Ishikawa (cell line): ENCODE data around the gene AZU1.

Experiments
- CEBPB ChIP-seq: IDR thresholded peaks from 2 replicates; pipeline ENCODE4 v1.6.1; 2012
- EGR1 ChIP-seq: IDR thresholded peaks from 2 replicates; pipeline ENCODE4 v1.6.1; 2012
- EP300 ChIP-seq: IDR thresholded peaks from 2 replicates; pipeline ENCODE4 v1.6.1; 2012; ENCODE audit warnings: borderline replicate concordance
- TAF1 ChIP-seq: IDR thresholded peaks from 2 replicates; pipeline ENCODE4 v1.6.1; 2012; ENCODE audit warnings: low read depth, mild to moderate bottlenecking
- ZBTB7A ChIP-seq: IDR thresholded peaks from 2 replicates; pipeline ENCODE4 v1.6.1; 2012; ENCODE audit warnings: low read depth
- TF ChIP-seq, protein P1 (sequence below): IDR thresholded peaks from 2 replicates; pipeline ENCODE4 v1.6.1; 2012
- TF ChIP-seq, protein P2 (sequence below): IDR thresholded peaks from 2 replicates; pipeline ENCODE4 v1.6.1; 2012; ENCODE audit warnings: low read depth, mild to moderate bottlenecking

DNA sequence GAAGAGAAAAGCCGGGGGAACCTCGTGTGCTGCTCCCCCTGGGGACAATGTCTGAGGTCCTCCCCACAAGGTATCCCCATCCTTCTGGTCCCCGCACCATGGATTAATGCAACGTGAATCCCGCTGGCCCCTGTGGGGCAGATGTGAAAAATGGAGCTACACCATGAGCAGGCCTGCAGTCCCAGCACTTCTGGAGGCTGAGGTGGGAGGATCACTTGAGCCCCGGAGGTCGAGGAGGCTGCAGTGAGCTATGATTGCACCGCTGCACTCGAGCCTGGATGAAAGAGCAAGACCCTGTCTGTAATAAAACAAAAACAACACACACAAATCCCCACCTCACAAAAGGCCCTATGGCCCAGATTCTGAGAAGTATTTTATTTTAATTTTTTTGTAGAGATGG lies 30.6 kb downstream of the AZU1 start:
- TF ChIP-seq, protein P1, sequence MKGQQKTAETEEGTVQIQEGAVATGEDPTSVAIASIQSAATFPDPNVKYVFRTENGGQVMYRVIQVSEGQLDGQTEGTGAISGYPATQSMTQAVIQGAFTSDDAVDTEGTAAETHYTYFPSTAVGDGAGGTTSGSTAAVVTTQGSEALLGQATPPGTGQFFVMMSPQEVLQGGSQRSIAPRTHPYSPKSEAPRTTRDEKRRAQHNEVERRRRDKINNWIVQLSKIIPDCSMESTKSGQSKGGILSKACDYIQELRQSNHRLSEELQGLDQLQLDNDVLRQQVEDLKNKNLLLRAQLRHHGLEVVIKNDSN = no peak
- no peak for TF ChIP-seq EGR1
- no peak for TF ChIP-seq TAF1
- no peak for TF ChIP-seq EP300
- TF ChIP-seq, protein P2, sequence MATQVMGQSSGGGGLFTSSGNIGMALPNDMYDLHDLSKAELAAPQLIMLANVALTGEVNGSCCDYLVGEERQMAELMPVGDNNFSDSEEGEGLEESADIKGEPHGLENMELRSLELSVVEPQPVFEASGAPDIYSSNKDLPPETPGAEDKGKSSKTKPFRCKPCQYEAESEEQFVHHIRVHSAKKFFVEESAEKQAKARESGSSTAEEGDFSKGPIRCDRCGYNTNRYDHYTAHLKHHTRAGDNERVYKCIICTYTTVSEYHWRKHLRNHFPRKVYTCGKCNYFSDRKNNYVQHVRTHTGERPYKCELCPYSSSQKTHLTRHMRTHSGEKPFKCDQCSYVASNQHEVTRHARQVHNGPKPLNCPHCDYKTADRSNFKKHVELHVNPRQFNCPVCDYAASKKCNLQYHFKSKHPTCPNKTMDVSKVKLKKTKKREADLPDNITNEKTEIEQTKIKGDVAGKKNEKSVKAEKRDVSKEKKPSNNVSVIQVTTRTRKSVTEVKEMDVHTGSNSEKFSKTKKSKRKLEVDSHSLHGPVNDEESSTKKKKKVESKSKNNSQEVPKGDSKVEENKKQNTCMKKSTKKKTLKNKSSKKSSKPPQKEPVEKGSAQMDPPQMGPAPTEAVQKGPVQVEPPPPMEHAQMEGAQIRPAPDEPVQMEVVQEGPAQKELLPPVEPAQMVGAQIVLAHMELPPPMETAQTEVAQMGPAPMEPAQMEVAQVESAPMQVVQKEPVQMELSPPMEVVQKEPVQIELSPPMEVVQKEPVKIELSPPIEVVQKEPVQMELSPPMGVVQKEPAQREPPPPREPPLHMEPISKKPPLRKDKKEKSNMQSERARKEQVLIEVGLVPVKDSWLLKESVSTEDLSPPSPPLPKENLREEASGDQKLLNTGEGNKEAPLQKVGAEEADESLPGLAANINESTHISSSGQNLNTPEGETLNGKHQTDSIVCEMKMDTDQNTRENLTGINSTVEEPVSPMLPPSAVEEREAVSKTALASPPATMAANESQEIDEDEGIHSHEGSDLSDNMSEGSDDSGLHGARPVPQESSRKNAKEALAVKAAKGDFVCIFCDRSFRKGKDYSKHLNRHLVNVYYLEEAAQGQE = no peak
- TF ChIP-seq ZBTB7A = no peak
- no peak for TF ChIP-seq CEBPB
